ENCODE measurements around the gene KCNK2.

The KCNK2 gene

GRCh38 chr1:215082532-215083382 is at the start of gene KCNK2:
TSS of gene KCNK2 (plus strand) at chr1:215082737. CDS start at chr1:215083386, 649 bp downstream.
- no peak for DNase-seq

GRCh38 chr1:215032911-215033526 is 49.5 kb upstream of the KCNK2 start:
- no peak for DNase-seq

- DNase-seq: no peak
Observed at GRCh38 chr1:215040190-215040589, 42.3 kb upstream of the KCNK2 start.

GRCh38 chr1:215043401-215043800 is 39.1 kb upstream of the KCNK2 start:
- no peak for DNase-seq

GRCh38 chr1:215044151-215044550 is 38.4 kb upstream of the KCNK2 start:
- no peak for DNase-seq

GRCh38 chr1:215045698-215046308 is 36.7 kb upstream of the KCNK2 start:
- no peak for DNase-seq

GRCh38 chr1:215052256-215053015 is 30.1 kb upstream of the KCNK2 start:
- DNase-seq: no peak

- no peak for DNase-seq
Observed at GRCh38 chr1:215054266-215054665, 28.3 kb upstream of the KCNK2 start.

- no peak for DNase-seq
Observed at GRCh38 chr1:215055281-215055935, 27.1 kb upstream of the KCNK2 start.

- no peak for DNase-seq
Observed at GRCh38 chr1:215056584-215056983, 26.0 kb upstream of the KCNK2 start.

- no peak for DNase-seq
Observed at GRCh38 chr1:215059947-215060346, 22.6 kb upstream of the KCNK2 start.

- DNase-seq: no peak
Observed at GRCh38 chr1:215064327-215064726, 18.2 kb upstream of the KCNK2 start.

GRCh38 chr1:215071078-215071477 is 11.5 kb upstream of the KCNK2 start:
- DNase-seq: no peak

GRCh38 chr1:215076322-215076721 is 6.2 kb upstream of the KCNK2 start:
- DNase-seq: no peak

GRCh38 chr1:215079456-215079855 is 3.1 kb upstream of the KCNK2 start:
- DNase-seq: no peak

GRCh38 chr1:215081661-215082531 is 641 bp upstream of the KCNK2 start:
- no peak for DNase-seq

- DNase-seq: no peak
Observed at GRCh38 chr1:215083383-215083961, 935 bp downstream of the KCNK2 start.

- no peak for DNase-seq
Observed at GRCh38 chr1:215084621-215085020, 2.1 kb downstream of the KCNK2 start.

GRCh38 chr1:215087603-215088002 is 5.1 kb downstream of the KCNK2 start:
- DNase-seq: no peak

- DNase-seq: no peak
Observed at GRCh38 chr1:215094381-215094780, 11.8 kb downstream of the KCNK2 start.

- no peak for DNase-seq
Observed at GRCh38 chr1:215095524-215095923, 13.0 kb downstream of the KCNK2 start.
